GM19395 (cell line): ENCODE data around the gene BRD3.

Experiments
- ATAC-seq: cut with Tn5 transposase; IDR thresholded peaks from one replicate; pipeline ENCODE4 v1.9.1; 2021; ENCODE audit warnings: mild to moderate bottlenecking, moderate library complexity; ENCODE audit not compliant: unreplicated experiment

BRD3 gene

DNA sequence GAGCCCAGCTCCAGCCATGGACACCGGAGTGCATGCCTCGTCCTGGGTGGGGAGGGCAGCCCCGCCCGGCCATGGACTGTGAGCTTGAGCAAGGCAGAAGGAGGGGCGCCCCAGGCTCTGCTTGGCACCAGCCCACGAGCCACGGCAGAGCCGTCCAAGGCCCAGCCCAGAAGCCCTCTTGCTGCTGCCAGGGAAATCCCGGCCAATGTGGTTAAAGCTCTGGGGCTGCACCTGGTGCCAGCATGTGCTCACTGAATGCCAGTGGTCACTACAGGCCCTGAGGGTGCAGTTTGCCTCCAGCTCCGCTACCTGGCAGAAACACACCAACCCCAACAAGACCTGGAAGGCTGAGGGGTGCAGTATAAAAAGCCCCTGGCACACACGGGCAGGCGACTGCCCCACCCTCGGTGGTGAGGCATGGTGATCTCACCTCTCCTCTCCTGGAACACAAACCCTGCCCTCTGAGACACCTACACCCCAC lies 11.8 kb downstream of the BRD3 start:
- ATAC-seq, result no peak

DNA sequence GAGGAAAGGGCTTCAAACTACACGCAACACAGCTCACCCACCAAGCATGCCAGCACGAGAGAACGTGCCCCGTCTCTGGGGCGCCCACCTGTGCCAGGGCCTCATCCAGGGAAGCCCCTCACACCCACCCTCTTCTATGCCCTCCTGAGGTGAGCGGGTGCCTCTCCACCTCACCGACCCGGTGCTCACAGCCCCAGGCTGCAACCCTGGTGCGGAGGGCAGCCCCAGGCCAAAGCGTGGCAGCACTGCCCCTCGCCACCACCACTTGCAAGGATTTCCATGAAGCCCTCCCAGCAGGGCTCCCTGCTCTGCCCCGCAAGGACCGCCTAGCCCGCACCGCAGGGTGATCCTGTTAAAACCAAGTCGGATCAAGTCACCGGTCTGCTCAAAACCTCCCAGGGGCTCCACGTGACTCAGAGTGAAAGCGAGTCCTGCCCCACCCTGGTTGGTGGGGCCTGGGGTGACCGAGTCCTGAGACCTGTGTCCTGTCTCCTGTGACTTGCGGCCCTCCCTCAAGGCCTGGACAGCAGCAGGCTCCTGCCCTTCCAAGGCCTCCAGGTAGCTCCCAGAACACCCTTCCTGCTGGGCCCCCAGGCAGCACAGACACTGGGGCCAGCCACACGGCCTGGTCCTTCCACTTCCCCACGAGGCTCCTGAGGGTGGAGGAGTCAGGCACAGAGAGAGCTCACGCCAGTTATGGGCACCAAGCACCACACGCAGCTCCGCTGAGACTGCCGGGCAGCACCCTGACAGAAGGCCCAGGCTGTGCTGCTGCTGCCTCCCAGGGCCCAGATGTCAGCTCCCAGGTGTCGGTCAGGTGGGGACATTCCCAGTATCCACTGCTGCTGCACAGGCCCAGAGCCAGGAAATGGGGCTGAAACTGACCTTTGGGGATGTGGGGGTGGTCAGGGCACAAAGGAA lies 12.7 kb downstream of the BRD3 start:
- no peak for ATAC-seq

DNA sequence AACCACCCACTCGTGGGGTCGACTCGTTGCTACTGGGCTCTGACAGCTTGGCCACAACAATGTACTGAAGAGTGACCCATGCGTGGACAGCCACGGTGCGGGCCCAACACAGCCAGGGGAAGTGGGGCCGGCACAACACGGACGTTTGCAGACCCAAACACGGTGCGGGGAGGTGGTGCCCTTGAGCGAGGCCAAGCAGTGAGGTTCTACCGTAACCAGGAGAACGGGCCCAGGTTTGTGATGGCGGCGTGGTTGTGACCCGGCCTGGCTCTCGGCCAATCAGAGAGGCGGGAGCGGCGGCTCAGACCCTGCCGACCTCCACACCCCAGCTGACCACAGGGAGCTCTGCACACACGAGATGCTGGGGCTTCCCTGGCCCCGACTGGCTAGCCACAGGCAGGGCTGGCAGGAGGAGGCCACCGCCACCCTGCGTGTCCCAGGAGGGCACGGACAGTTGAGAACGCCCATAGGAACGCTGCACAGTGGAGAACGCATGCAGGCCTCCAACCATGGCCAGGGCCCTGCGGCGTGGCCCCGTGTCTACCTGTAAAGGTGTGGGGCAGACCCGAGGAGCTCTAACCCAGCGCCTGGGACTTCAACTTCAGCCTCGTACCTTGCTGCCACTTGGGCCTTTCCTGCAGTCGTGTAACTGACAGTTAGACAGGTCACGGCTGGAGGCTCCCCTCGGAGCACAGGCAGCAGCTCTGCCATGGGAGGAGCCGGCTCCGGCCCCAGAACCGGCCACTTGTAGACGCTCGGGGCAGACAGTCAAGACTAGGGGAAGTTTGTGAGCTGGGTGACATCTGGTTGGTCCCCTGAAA lies 13.7 kb downstream of the BRD3 start:
- no peak for ATAC-seq

DNA sequence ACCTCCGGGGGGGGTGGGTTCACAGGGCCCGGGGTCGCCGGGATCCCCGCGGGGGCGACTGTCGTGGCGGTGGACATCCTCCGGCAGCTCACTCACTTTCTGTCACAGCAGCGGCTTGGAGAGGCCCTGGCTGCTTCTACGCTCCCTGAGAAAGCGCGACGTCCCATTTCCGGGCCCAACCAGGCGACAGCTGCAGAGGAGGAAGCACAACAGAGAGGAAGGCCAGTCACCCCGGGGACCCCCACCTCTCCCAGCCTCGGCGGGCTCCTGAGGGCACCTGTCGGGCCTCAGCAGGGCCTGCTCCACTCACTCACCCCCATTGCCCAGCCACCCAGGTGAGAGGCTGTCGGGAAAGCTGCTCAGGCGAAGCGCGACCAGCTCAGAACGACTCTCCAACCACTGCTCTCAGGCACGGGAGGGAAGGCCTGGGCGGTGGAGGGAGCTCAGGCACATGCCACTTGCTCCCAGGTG lies 14.4 kb downstream of the BRD3 start:
- no peak for ATAC-seq

DNA sequence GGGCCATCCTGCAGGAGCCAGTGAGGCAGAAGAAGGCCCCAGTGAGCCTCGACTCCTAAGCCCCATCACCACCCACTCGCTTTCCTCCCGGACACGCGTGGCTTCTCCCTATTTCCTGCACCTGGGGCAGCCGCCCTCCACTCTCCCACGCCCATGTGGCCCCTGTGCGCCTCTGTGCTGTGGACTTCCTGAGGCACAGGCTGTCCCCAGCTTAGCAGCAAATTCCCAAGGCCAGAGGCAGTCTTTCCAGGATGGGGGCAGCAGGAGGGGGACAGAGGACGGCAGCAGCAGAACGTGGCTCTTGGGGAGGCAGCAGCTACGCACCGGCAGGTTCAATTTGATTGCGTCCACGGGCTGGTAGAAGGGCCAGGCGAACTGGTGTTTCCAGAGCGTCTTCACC lies 14.9 kb downstream of the BRD3 start:
- ATAC-seq, result no peak

DNA sequence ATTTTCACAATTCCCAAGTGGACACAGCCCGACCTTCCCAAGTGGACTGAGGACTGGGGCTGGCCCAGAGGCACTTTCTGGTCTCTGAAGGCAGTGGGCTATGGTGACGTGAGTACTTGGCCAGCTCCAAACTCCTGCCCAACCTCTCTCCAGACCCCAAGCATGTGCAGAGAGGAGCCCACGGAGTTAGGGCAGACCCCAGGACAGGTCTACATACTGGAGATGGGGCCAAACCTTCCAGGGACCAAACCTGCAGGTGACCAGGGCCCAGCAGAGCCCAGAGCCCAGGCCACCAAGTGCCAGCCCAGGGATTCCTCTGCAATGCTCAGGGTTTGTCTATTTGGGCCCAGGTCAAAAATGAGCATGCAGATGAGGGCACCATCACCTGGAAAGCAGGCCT lies 15.3 kb downstream of the BRD3 start:
- ATAC-seq, result no peak

DNA sequence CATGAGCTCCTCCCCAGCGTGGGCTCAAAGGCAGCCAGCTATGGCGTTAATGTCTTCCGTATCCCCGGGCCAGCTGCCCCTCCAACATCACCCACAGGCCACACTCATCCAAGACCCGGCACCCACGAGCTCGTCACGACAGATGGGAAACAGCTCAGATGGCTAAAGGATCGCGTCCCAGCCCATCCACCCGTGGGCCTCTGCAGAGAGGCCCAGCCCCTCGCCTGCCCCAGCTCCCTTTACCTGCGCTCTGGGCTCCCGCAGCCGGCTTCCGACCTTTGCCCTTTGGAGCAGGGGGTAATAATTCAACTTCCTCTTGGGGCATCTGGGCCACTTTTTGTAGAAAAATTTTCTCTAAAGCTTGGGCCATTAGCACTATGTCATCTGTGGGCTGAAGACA lies 16.5 kb downstream of the BRD3 start:
- ATAC-seq, result no peak

DNA sequence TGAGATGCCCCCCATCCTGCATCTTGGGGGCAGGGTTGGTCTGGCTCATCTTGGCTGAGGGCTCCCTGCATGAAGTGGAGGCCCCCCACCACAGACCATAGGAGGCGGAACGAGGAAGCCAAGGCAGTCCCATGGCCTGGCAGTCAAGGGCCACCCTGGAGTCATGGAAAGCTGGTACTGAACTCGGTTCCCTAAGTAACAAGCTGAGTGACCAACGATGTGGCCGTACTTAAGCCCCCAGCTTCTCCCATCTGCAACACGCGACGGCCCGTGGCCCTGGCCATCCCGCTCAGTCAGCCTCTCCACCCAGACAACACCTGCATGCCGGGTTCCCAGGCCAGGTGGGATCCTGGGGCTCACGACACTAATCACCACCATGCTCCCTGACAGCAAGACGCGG lies 17.1 kb downstream of the BRD3 start:
- no peak for ATAC-seq

DNA sequence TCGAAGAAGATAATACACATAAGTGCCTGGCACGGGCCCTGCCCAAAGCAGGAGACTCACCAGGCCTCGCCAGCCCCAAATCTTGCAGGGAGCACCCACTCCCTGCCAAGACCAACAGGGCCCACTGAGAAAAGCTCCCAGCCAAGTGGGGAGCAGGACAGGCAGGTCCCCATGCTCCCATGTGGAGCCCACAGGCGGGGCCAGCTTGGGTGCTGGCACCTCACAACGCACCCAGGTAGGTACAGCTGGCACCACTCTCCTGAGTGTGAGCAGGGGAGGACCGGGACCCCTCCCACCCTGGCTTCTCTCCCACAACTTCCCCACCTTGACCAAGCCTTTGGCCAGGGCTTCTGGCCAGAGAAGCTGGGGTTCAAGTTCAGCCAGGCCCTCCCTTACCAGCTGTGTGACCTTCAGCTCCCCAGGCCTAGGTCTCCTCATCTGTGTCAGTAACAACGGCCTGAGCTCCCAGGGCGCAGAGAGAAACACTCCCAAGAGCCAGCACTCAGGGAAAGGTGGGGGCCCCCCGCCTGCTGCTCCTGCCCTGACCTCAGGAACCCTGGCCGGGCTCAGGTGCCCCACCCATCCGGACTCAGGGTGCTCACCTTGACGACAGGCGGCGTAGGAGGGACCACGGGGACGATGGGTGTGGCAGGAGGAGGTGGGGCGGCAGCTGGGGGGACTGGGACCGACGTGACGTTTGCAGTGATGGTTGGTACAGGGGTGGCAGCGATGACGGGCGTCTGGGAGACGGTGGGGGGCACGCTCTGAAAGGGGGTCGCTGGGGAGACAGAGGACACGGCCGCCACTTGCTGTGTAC lies 17.8 kb downstream of the BRD3 start:
- ATAC-seq, result no peak

DNA sequence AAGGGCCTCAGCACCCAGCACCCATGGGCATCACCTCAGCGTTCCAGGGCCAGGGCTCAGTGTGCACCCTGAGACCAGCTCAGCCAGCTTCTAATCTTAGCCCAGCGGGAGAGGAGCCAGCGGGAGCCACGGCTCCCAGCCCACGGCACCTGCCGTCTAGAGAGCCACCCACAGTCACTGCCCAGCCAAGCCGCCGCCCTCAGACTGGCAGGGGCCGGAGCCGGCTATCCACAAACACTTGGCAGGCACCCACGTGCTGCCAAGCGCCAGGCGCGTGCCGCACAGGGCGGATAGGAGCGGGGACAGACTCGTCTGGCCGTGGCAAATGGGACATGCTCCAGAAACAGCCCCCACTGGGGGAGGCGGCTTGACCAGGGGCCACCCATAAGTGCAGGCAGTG lies 18.6 kb downstream of the BRD3 start:
- ATAC-seq, result no peak

DNA sequence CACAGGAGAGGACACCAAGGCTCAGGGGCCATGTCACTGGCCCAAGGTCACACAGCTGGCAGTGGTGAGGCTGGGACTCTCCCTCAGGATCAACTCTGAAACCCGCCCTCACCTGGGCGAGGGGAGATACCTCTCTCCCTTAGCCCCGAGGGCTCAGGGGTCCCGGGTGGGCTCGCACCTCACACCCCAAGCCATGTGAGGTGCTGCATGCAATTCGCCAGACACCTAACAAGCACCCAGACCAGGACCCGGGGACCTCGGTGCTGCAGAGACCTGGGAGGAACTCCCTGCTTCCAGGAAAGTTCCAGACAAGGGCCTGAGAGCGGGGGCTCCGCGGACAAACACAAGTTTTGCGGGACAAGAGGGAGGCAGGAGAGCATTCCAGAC lies 19.3 kb downstream of the BRD3 start:
- ATAC-seq, result no peak

DNA sequence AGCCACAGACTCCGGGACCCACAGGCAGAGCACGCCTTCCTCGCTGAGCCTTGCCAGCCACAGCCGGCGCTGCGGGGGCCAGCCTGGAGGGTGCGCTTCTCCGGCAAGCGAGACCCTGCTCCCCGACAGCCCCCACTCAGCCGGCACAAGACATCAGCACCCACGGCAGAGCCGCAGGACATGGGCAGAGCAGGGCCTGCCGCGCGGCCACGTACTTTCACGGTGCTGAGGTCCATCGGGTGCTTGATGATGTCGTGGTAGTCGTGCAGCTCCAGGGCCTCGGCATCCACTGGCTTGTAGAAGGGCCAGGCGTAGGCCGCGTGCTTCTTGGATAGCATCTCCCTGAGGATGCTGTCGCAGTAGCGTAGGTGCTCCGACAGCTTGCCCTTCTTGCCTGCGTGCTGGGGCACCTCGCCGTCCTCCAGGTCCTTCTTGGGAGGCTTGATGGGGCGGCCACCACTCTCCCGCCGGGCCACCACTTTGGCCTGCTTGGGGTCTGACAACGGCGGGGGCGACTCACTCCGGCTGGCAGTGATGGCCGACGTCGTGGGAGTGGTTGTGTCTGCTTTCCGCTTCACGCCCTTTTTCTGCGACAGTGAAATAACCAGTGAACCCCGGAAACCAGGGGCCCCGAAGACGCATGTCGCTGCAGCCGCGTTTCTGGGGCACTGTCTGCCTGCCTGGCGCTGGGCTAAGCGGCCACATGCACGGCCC lies 19.8 kb downstream of the BRD3 start:
- no peak for ATAC-seq

DNA sequence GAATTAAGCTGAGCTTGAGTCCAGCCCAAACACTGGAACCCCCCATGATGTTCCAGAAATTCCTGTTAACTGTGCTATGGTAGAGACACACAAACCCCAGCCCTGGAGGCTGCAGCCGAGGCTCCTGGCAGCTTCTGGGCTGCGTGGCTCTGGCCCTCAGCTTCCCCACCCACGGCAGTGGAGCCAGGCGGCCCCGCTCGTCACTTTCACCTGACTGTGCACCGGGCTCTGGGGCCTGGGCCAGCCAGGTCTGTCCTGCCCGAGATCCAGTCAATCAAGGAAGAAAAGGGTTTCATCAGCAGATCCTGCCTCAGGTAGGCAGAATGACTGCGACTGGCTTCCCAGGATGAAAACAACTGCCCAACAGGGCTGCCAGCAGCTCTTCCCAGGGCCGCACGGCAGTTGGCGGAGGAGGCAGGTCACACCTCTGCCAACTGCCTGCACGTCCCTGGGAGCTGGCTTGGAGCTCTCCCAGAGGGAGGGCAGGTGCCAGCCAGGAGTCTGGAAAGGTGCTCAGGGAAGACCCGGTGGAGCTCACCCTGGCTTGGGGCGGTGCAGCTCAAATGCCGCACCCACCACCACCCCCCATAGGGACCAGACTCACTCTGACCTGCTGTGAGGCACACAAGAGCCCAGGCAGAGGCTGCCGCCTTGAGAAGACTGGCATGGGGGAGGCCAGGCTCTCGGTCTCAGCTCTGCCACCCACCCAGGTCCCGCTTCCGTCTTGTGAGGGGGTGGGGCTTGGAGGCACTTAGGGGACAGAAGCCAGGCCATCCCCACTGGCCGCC lies 20.7 kb downstream of the BRD3 start:
- ATAC-seq, result no peak

DNA sequence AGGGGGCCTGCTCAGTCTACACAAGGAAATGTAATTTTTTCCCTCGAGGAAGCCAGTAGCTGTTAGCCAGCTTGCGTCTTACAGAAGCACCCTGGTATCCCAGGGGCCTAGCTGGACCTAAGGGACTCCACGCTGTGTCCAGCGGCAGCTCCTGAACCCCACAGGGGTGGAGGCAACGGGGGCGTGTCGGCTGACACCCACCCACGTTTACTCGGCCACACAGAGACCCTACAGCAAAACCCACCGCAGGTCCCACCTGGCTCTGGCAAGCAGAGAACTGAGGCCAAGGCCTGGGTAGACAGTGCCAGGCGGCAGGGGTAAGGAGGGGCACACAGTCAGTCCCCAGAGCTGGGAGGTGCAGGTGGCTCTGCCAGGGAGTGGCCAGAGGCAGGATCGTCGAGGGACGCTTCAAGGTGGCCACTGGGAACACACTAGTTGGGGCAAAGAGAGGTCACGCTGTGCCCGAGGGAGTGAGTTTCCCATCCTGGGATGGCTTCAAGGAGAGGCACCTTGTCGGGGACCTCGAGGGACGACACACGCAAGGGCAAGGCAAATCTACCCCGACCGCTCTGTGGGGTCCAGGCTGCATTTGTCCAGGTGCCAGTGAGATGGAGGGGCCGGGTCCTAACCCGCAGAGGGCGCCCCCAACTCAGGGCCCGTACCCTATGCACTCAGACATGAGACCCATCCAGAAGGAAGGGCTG lies 21.8 kb downstream of the BRD3 start:
- no peak for ATAC-seq

DNA sequence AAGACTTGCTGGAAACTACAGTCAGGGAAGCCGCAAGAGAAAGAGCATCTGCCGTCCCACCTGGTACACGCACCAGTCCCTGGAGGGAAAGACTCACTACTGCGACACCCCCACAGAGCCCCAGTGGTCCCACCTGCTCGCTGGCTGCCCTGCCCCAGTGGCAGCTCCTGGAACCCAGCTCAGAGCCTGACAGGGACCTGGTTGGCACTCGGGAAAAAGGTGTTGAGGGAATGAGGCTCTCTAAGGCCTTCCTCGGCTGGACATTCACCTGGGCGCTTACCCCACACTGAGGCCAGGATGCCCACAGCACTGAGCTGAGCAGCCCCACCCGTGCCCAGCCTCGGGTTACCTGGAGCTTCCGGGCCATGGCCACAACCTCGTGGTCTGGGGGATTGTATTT lies 22.9 kb downstream of the BRD3 start:
- ATAC-seq, result no peak

DNA sequence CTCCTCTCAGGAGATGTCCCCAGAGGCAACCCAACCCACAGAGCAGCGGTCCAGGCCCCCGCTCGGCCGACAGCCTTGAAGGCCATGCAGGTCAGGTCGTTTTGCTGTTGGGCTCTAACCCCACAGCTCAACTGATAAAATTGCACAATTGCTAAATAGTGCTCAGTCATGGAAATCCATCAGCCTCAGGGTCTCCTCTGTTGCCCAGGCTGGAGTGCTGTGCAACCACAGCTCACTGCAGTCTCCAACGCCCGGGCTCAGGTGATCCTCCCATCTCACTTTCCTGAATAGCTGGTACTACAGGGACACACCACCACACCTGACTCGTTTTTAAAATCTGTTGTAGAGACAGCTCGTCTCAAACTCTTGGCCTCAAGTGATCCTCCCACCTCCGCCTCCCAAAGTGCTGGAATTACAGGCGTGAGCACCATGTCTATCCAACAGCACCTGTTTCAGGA lies 24.3 kb downstream of the BRD3 start:
- no peak for ATAC-seq

DNA sequence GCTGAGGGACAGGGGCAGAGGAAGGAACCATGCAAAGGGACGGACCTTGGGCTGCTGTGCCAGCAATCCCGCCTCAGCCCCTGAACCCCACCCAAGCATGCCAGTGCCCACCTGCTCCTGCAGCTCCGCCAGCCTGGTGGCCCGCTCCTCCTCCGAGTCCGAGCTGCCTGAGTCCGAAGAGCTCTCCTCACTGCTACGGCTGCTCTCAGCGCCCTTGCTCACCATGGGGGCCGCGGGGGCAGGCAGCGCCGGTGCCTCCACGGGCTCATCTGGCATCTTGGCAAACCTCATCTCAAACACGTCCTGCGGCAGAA lies 26.2 kb downstream of the BRD3 start:
- ATAC-seq, result no peak

DNA sequence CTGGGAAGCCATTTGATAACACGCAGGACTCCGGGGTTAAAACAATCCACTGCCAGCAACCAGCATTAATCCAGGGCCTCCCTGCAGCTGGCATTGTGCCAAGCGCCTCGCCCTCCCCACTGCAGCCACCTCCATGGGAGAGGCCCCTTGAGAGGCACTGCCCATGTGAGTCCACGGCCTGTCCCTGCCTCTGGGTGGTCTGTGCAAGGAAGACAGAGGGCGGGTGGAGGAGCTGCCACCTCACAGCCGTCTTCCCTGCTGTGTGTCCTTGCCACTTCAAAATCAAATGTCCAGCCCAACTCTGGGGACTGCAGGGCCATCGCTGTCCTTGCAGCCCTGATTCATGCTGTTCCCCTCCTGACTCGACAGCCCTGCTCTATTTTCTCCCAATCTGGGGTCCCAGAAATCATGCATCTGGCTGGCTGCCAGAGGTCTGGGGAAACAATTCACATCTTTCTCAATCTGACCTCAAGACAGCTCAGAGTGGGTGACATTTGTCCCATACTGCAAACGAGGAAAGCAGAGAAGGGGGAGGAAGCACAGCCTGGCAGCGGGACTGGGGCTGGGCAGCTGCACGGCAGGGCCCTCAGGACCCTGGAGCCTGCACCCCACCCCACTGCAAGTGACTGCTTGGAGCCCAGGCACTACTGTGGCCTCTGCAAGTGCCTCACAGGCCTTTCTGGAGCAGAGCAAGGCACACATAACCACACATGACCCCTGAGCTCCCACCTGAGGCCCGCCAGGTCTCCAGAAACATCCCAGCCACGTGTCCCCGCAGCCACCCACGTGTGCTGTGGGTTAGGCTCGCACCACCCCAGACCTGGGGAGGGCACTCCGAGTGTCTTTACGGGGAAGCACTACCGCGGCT lies 26.8 kb downstream of the BRD3 start:
- ATAC-seq, result no peak
